SK-N-DZ (cell line): ENCODE data around the gene RPS6KB2.
"Not testable (repeated sequence)": the region's sequence is repeated elsewhere in the genome, so short reads cannot be mapped to it uniquely, and the experiment has no call there.

Source experiments
- DNase-seq: peaks from one replicate; pipeline ENCODE4 v3.0.0-alpha.2; 2015; ENCODE audit warnings: low spot score

Gene RPS6KB2

DNA sequence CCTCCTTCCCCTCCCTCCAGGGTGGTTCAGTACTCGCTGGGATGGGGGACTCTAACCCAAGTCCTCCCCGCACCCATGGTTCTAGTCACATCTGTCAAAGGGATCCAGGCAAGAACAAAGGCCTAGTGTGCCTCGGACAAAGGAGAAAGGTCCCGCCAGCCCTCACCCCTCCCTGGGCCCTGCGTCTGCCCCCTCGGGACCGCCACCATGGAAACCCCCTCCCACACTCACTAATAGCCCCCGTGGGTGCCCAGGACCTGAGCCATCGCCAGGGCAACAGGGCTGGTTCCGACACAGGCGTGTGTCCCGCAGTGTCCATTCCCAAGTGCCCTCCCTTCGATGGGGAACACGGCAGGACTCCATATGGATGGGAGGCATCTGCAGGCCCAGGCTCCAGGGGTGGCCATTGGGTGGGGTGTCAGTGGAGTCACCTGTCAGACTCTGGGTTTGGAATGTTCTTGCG lies 17.9 kb upstream of the RPS6KB2 start:
- DNase-seq: no peak

DNA sequence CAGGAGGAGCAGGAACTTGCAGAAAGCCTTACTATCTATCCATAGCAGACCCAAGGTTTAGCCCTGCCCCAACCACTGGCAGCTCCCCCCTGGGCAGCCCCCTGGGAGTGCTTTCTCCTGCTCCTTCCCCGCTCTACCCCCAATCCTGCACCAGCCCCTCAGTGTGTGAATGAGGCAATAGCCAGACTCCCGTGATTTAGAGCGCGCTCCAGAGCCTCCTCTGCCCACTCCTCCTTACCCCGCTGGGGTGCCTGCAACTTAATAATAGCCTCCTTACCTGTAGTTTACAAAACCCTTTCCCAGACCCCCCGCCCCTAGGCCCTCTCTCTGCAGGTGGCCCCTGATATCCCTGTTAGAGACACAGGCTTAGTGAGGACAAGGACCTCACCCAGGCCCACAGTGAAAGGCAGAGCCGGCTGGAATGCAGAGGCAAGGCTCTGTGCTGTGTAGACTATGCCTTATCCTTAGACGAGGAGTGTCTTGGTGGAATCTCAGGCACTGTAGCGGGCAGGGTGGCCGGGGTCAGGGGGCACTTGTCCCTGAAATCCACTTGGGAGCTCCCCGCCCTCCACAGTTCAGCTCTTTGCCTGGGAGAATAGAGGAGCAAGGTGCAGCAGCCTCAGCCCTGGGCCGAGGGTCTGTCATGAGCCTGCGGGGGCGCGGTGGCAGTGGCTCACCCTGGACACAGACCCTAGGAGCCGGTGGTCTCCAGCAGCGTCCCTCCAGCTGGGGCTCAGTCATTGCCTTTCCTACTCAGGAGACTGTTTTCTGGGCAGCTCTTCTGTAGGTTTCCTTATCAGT lies 17.1 kb upstream of the RPS6KB2 start:
- DNase-seq: no peak

GRCh38 chr11:67411785-67412152 lies 16.5 kb upstream of the RPS6KB2 start:
- no peak for DNase-seq

- DNase-seq: no peak
Observed at GRCh38 chr11:67412495-67413179, 15.7 kb upstream of the RPS6KB2 start.

DNA sequence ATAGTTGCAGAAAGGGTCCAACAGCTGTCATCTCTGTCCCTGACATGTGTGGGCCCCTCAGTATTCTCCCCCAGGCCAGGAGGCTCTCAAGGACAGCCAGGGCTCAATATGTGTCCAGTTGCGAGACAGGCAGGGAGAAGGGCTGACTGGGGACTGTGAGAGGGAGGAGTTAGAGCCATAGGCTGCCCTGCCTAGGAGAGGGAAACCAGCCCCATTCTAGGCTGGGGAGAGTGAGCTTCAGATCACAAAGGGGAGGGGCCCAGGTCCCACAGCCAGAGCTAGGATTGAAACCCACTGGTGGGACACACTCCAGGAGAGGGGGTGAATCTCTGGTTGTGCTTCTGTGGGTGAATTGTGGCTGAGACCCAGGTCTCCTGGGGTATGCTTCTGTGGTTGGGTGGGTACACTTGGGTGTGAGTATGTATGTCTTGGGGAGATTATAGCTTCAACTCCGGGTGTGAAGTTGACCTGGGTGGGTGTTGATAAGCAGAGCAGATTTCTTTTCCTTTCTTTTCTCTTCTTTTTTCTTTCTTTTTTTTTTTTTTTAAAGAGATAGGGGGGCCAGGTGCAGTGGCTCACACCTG lies 14.9 kb upstream of the RPS6KB2 start:
- DNase-seq: no peak

GRCh38 chr11:67415501-67416304 lies 12.6 kb upstream of the RPS6KB2 start, which contains the start of gene CARNS1:
TSS of gene CARNS1 (plus strand) at chr11:67415678. CDS start at chr11:67416200, 522 bp downstream.
- DNase-seq: no peak

GRCh38 chr11:67416416-67417335 lies 11.6 kb upstream of the RPS6KB2 start:
- no peak for DNase-seq

DNA sequence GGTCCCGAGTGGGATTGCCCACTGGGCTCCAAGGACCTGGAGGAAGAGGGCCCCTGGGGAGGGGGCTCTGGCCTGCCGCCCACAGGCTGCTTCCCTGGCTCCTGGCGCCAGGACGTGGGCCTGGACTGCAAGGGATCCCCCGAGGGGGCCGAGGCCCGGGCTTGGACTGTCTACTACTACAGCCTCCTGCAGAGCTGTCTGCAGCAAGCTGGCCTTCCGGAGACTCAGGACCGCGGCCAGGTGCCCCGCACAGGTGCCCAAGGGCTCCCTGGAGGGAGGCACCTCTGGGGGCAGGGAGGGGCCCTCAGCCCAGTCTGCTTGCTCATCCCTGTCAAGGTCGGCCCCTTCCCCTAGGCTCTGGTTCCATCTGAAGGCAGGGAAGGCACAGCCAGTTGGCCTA lies 10.9 kb upstream of the RPS6KB2 start:
- DNase-seq: no peak

GRCh38 chr11:67418476-67419281 lies 9.6 kb upstream of the RPS6KB2 start:
- DNase-seq: no peak

- DNase-seq: no peak
Observed at GRCh38 chr11:67419325-67420049, 8.8 kb upstream of the RPS6KB2 start.

DNA sequence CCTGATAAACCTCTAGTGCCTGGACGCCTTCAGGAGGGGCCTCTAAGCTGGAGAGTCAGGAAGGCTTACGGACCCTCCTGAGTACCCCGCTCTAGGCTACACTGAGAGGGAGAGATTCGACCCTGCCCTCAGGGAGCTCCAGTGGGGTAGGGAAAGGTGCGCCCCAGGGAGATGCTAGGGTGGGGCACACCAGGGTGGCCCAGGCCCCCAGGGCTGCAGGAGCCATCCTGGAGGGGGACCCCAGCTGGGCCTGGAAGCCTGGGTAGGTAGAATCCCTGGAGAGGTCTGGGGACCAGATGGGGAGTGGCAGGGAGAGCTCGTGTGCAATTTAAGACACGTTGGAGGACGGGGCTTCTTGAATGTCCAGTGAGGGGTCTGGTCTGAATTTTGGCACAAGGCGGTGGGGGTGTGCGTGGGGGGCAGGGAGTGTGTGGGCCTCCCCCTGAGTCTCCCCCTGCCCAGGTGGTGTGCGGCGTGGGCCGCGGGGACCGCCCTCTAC lies 8.1 kb upstream of the RPS6KB2 start:
- no peak for DNase-seq

DNA sequence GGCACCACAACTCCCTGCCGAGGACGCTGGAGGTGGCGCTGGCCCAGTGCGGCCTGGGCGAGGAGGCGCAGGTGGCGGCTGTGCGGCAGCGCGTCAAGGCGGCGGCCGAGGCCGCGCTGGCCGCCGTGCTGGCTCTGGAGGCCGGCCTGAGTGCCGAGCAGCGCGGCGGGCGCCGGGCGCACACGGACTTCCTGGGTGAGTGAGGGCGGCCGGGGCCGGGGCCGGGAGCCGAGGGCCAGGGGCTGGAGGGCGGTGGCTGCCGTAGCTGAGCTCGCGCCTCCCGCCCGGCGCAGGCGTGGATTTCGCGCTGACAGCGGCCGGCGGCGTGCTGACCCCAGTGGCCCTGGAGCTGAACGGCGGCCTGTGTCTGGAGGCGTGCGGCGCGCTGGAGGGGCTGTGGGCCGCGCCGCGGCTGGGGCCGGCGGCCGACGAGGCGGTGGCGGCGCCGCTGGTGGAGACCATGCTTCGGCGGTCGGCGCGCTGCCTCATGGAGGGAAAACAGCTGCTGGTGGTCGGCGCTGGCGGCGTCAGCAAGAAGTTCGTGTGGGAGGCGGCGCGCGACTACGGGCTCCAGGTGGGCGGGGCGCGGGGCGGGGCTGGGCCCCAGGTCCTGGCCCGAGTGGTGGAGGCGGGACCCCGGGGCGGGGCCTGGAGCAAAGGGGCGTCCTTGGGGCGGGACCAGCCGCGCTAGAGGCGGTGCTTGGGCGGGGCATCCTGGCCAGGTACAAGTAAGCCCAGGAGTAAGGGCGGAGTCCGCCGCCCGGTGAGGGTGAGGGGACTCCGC lies 7.5 kb upstream of the RPS6KB2 start:
- DNase-seq: peak; percentile 89

GRCh38 chr11:67421430-67422031 lies 6.8 kb upstream of the RPS6KB2 start:
- no peak for DNase-seq

- no peak for DNase-seq
Observed at GRCh38 chr11:67422891-67423290, 5.4 kb upstream of the RPS6KB2 start.

DNA sequence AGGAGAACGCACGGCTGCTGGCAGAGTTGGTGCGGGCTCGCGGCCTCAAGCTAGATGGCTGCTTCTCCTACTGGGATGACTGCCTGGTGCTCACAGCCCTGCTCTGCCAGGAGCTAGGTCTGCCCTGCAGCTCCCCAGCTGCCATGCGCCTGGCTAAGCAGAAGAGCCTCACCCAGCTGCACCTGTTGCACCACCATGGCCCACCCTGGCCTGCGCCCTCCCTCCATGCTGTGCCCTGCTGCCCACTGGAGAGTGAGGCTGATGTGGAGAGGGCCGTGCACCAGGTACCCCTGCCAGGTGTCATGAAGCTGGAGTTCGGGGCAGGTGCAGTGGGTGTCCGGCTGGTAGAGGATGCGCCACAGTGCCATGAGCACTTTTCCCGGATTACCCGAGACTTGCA lies 4.8 kb upstream of the RPS6KB2 start:
- DNase-seq: no peak

DNA sequence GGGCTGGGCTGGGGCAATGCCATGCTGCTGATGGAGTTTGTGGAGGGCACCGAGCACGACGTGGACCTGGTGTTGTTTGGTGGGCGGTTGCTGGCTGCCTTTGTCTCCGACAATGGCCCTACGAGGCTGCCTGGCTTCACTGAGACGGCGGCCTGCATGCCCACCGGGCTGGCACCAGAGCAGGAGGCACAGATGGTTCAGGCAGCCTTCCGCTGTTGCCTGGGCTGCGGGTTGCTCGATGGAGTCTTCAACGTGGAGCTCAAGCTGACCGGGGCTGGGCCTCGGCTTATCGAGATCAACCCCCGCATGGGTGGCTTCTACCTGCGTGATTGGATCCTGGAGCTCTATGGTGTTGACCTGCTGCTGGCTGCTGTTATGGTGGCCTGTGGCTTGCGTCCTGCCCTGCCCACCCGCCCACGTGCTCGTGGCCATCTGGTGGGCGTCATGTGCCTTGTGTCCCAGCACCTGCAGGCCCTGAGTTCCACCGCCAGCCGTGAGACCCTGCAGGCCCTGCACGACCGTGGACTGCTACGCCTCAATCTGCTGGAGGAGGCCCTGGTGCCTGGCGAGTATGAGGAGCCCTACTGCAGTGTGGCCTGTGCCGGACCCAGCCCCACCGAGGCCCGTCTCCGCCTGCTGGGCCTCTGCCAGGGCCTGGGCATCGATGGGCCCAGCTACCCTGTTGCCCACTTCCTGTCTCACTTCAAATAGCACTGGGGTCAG lies 4.2 kb upstream of the RPS6KB2 start:
- DNase-seq: no peak

GRCh38 chr11:67427364-67427859 lies 882 bp upstream of the RPS6KB2 start:
- DNase-seq: not testable (repeated sequence)
